SK-N-MC (cell line): ENCODE measurements around the gene CDH24.

Experiments used
- EZH2 ChIP-seq: fragments of 200-600 bp; sonication (generic); IDR thresholded peaks from one replicate; pipeline ENCODE4 v1.6.1; 2017; ENCODE audit warnings: antibody characterized with exemption
- FOXP2 ChIP-seq: optimal IDR thresholded peaks from 2 replicates; pipeline ENCODE3; 2011; ENCODE audit warnings: mild to moderate bottlenecking, moderate library complexity; ENCODE audit not compliant: insufficient read depth; ENCODE audit errors: extremely low read length, control extremely low read depth
- POLR2AphosphoS5 ChIP-seq: IDR thresholded peaks from 2 replicates; pipeline ENCODE4 v1.6.1; 2012; ENCODE audit warnings: mild to moderate bottlenecking, low read depth, low read length, borderline replicate concordance

- no peak for TF ChIP-seq EZH2
- no peak for TF ChIP-seq POLR2AphosphoS5
- no peak for TF ChIP-seq FOXP2
Observed at GRCh38 chr14:23000860-23001259, 56.5 kb downstream of the CDH24 start.
